Esophagus (tissue), 2 donors: ENCODE results near the gene EMP1. TPM values are rescaled to one million over a fixed set of nuclear protein-coding genes. Genes with fewer than 3 reads are reported as not detected.
A peak's percentile ranks its signal among the peaks of the same experiment; 100 is the strongest.

ENCODE experiments used
- H3K27ac ChIP-seq, 2 donors: one replicate each; pipeline ENCODE4 v1.5.1; 2013; ENCODE audit warnings: low read depth in 2 of 2, mild to moderate bottlenecking in 2 of 2, inconsistent platforms in 1 of 2, low read length in 1 of 2, moderate library complexity in 1 of 2
- H3K27me3 ChIP-seq, 2 donors: one replicate each; pipeline ENCODE4 v1.6.1; 2013; ENCODE audit warnings: low read length in 2 of 2, control low read depth in 1 of 2, mild to moderate bottlenecking in 1 of 2; ENCODE audit not compliant: insufficient read depth in 2 of 2, control insufficient read depth in 1 of 2
- H3K36me3 ChIP-seq, 2 donors: one replicate each; pipeline ENCODE4 v1.6.1; 2013; ENCODE audit warnings: low read length in 1 of 2; ENCODE audit not compliant: control insufficient read depth in 2 of 2, insufficient read depth in 2 of 2
- H3K4me1 ChIP-seq, 2 donors: one replicate each; pipeline ENCODE4 v1.6.1; 2013; ENCODE audit warnings: low read length in 1 of 2; ENCODE audit not compliant: control insufficient read depth in 2 of 2, insufficient read depth in 2 of 2
- H3K4me3 ChIP-seq, 2 donors: one replicate each; pipeline ENCODE4 v1.5.1; 2013; ENCODE audit warnings: low read length in 2 of 2, mild to moderate bottlenecking in 2 of 2, low read depth in 1 of 2, moderate library complexity in 1 of 2
- H3K9me3 ChIP-seq, 2 donors: one replicate each; pipeline ENCODE4 v1.6.1; 2013; ENCODE audit warnings: mild to moderate bottlenecking in 2 of 2, low read depth in 1 of 2, low read length in 1 of 2, moderate library complexity in 1 of 2; ENCODE audit not compliant: control insufficient read depth in 2 of 2, insufficient read depth in 1 of 2
- WGBS, 2 donors: extraction: QIAGEN DNeasy Blood & Tissue Kit; methylation state at CpG; one replicate each; pipeline ENCODE4 v1.1.7; 2013; 5-methylcytosine and 5-hydroxymethylcytosine counted together
- polyA plus RNA-seq, 2 donors: library from polyadenylated mRNA; stranded (reverse); fragments of 200-250 nt; gene quantifications; one replicate each; pipeline ENCODE4 v1.2.3, GENCODE V29; 2013
- donor health status: healthy with polysubstance abuse.
- donor health status: Bipolar disorder and iron deficiency.

The EMP1 gene
- polyA plus RNA-seq, 2 donors, result 1,597 to 1,599 TPM

DNA sequence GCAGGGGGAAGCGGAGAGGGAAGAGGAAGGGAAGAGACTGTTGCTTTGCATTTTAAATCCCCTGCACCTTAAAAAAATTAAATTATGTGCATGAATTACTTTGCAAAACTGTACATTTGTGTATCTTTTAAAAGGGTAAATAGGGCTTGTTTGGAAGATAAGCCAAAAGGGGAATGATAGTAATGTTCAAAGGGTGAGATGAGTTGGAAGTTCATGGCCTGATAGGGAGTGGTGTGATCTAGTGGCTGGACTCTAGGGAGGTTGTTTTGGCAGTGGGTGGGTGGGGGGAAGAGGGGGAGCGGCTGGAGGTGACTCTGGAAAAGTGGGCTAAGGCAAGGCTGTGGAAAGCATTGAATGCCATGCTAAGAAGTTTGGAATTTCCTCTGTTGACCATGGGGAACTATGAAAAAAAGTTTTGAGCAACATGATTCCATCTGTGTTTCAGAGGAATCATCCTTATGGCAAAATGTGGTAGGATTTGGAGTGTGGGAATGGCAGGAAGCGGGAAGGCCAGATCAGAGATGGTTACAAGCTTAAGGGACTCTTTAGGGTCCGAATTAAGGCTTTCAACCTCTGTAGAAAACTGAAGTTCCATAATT, 25.5 kb upstream of the EMP1 start:
- Histone ChIP-seq H3K9me3 (no peaks in the 10 kb centered on the region), H3K4me1 (peaks cover 2 to 13% of the 10 kb centered on the region in 2 donors), H3K4me3 (no peak overlapping the region), H3K27me3 (no peaks in the 10 kb centered on the region), H3K27ac (peak overlapping the region in 1 of 2 donors; percentile 78), H3K36me3 (no peaks in the 10 kb centered on the region)
- 87% methylated on average over 4 of the region's 4 CpGs for WGBS, 2 donors

DNA sequence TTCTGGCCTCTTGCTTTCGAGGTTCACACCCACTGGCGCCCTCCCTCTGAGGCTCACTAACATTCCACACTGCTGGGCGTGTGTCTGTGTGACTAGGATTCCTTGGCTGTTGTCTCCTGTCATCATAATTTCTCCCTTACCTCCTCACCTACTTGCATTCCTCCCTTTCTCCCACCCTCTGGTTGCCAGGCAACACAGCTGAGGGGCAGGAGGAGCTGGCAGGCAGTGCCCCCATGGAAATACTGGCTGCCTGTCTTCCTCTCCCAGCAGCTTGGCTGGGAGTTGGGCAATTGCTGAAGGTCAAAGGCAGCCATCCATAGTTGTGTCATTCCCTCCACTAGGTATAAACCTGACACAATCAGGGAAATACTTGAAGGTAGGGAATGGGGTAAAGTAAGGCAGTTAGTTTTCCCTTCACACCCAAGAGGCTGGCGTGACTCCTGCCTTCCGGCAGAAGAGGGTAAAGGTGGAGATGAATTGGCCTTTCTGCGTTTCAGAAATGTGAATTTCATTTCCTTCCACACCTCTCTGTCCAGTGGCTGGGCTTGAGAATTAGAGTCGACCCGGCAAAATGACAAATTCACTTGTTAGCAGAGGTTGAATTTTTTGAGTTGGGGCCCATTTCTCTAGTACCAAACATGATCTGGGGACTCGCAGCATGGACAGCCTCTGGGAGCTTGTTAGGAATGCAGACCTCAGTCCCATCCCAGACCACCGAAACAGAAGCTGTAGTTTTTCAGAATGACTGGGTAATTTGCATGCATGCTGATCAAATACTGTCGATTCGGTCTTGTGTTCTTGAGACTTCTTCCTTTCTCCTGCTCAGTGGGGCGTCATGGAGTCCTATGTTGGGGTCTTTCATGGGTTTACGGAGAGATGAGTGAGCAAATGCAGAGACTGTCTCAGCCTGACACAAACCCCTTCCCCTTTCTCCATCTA, 24.3 kb upstream of the EMP1 start:
- peaks cover 2 to 17% of the 10 kb centered on the region in 2 donors for H3K4me1 ChIP-seq
- H3K9me3 ChIP-seq, result no peaks in the 10 kb centered on the region
- no peaks in the 10 kb centered on the region for H3K36me3 ChIP-seq
- no peaks in the 10 kb centered on the region for H3K27me3 ChIP-seq
- H3K27ac ChIP-seq, result peak overlapping the region; percentile 87 to 90
- H3K4me3 ChIP-seq, result no peak overlapping the region
- WGBS, 2 donors, result 73 to 74% methylated on average over 14 of the region's 14 CpGs

- Histone ChIP-seq H3K27me3 (no peaks in the 10 kb centered on the region), H3K9me3 (no peaks in the 10 kb centered on the region), H3K27ac (peak overlapping the region; percentile 87 to 99), H3K4me3 (peak overlapping the region in 1 of 2 donors; percentile 11), H3K4me1 (peaks cover 2 to 15% of the 10 kb centered on the region in 2 donors), H3K36me3 (no peaks in the 10 kb centered on the region)
- 45 to 53% methylated on average over 12 of the region's 12 CpGs for WGBS, 2 donors
Measured at GRCh38 chr12:13173012-13173932, 23.3 kb upstream of the EMP1 start.

GRCh38 chr12:13175499-13175898, 21.0 kb upstream of the EMP1 start:
- no peaks in the 10 kb centered on the region for H3K36me3 ChIP-seq
- peaks cover 5 to 18% of the 10 kb centered on the region in 2 donors for H3K4me1 ChIP-seq
- no peaks in the 10 kb centered on the region for H3K27me3 ChIP-seq
- peak overlapping the region; percentile 83 to 91 for H3K27ac ChIP-seq
- WGBS, 2 donors, result 52 to 56% methylated on average over 4 of the region's 4 CpGs
- H3K9me3 ChIP-seq, result no peaks in the 10 kb centered on the region
- H3K4me3 ChIP-seq, result no peak overlapping the region

GRCh38 chr12:13176256-13176655, 20.3 kb upstream of the EMP1 start:
- Histone ChIP-seq H3K4me3 (no peak overlapping the region), H3K9me3 (no peaks in the 10 kb centered on the region), H3K27ac (peak overlapping the region; percentile 77 to 87), H3K27me3 (no peaks in the 10 kb centered on the region), H3K36me3 (no peaks in the 10 kb centered on the region), H3K4me1 (peaks cover 4 to 18% of the 10 kb centered on the region in 2 donors)
- WGBS, 2 donors, result 70 to 74% methylated on average over 4 of the region's 4 CpGs

GRCh38 chr12:13177373-13177772, 19.2 kb upstream of the EMP1 start:
- peaks cover 2 to 12% of the 10 kb centered on the region in 2 donors for H3K4me1 ChIP-seq
- no peaks in the 10 kb centered on the region for H3K27me3 ChIP-seq
- no peak overlapping the region for H3K27ac ChIP-seq
- H3K9me3 ChIP-seq, result no peaks in the 10 kb centered on the region
- no peak overlapping the region for H3K4me3 ChIP-seq
- WGBS, 2 donors, result 78 to 80% methylated on average over 4 of the region's 4 CpGs
- no peaks in the 10 kb centered on the region for H3K36me3 ChIP-seq

GRCh38 chr12:13177906-13178305, 18.6 kb upstream of the EMP1 start:
- Histone ChIP-seq H3K4me1 (peaks cover 2 to 9% of the 10 kb centered on the region in 2 donors), H3K27ac (peak overlapping the region in 1 of 2 donors; percentile 4), H3K27me3 (no peaks in the 10 kb centered on the region), H3K4me3 (no peak overlapping the region), H3K36me3 (no peaks in the 10 kb centered on the region), H3K9me3 (no peaks in the 10 kb centered on the region)
- 79 to 95% methylated on average over 4 of the region's 4 CpGs for WGBS, 2 donors

DNA sequence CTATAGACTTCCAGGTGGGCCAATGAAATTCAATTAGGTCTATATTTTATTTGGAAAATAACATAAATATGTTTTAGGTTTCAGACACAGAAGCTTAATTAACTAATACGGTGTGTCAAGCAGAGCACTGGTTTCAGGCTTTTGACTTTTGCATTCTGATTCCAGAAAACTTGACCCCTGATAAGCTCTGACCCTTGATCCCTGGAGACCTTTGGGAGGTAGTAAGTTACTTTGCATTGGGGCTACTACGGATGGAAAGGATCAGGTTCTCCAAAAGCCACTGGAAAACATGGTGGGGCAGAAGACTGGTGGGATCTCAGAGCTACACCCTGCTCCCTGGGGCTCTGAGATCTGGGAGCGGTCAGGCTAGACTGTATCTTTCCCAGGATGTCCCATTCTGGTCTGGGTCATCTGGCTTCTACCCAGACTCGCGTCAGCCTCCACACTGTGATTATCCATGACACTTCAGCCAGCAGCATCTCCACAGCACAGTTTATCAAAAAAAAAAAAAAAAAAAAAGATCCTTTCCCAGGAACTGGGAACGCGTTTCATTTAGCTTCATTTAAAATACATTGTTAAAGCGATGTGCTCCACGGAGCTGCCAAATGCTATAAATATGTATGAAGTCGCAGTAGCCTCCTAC, 17.8 kb upstream of the EMP1 start:
- no peaks in the 10 kb centered on the region for H3K27me3 ChIP-seq
- H3K4me3 ChIP-seq, result peak overlapping the region in 1 of 2 donors; percentile 32
- peaks cover 2 to 9% of the 10 kb centered on the region in 2 donors for H3K4me1 ChIP-seq
- no peaks in the 10 kb centered on the region for H3K9me3 ChIP-seq
- H3K36me3 ChIP-seq, result no peaks in the 10 kb centered on the region
- 55% methylated on average over 10 of the region's 10 CpGs for WGBS, 2 donors
- peak overlapping the region; percentile 51 to 89 for H3K27ac ChIP-seq
